B cell (primary cell): ENCODE measurements around the gene FNDC3A. TPM values are rescaled to one million over a fixed set of nuclear protein-coding genes. Genes with fewer than 3 reads are reported as not detected.

ENCODE experiments used
- ATAC-seq: fragments of 200-7000 bp; cut with Tn5 transposase; one replicate; pipeline ENCODE4 v1.10.0; 2021; ENCODE audit warnings: low read depth, mild to moderate bottlenecking, moderate number of reproducible peaks, moderate library complexity
- CTCF ChIA-PET: fragments of 350-600 bp; sonication (Branson Sonifier 250); formaldehyde crosslinking; loops from one replicate; lab custom pipeline; 2021; ENCODE audit warnings: antibody characterized with exemption, inconsistent platforms; lab: Charles Lee
- POLR2A ChIA-PET: fragments of 350-600 bp; sonication (Branson Sonifier 250); formaldehyde crosslinking; loops from one replicate; lab custom pipeline; 2021; ENCODE audit warnings: antibody characterized with exemption; lab: Charles Lee
- DNase-seq: peaks from one replicate; pipeline ENCODE4 v3.0.0; 2013
- H2AFZ ChIP-seq: 2 replicates; pipeline ENCODE4 v1.6.1; 2012; ENCODE audit warnings: mild to moderate bottlenecking, low read depth, low read length; ENCODE audit not compliant: insufficient read depth, poor library complexity, severe bottlenecking
- H3K27ac ChIP-seq, 2 donors: 1 replicate in 1 of 2; 2 replicates in 1 of 2; pipeline ENCODE4 v1.5.1; 2012 to 2013; ENCODE audit warnings: low read length in 2 of 2, mild to moderate bottlenecking in 2 of 2, moderate library complexity in 1 of 2
- H3K27me3 ChIP-seq, 4 experiments: fragments of 200-600 bp in 1 of 4; sonication (generic) in 1 of 4; replicated peaks in 1 of 4; 1 replicate in 2 of 4; 2 replicates in 2 of 4; pipeline versions ENCODE4 v1.6.1 to v1.7.0; 2013 to 2016; ENCODE audit warnings: low read length in 3 of 4, mild to moderate bottlenecking in 2 of 4, mixed read lengths in 1 of 4, moderate library complexity in 1 of 4; ENCODE audit not compliant: insufficient read depth in 4 of 4, control insufficient read depth in 3 of 4; ENCODE audit errors: control extremely low read depth in 1 of 4
- H3K36me3 ChIP-seq, 2 experiments: replicated peaks in 1 of 2; 1 replicate in 1 of 2; 2 replicates in 1 of 2; pipeline versions ENCODE4 v1.6.1 to v1.7.1; 2013; ENCODE audit warnings: low read length in 1 of 2; ENCODE audit not compliant: insufficient read depth in 2 of 2, control insufficient read depth in 1 of 2; ENCODE audit errors: control extremely low read depth in 1 of 2, extremely low read depth in 1 of 2
- H3K4me1 ChIP-seq, 2 donors: fragments of 200-600 bp in 1 of 2; sonication (generic) in 1 of 2; 1 replicate in 1 of 2; 2 replicates in 1 of 2; pipeline versions ENCODE4 v1.5.1 to v1.6.1; 2013 to 2017; ENCODE audit warnings: low read length in 2 of 2; ENCODE audit not compliant: control insufficient read depth in 2 of 2, insufficient read depth in 2 of 2
- H3K4me2 ChIP-seq: replicated peaks from 2 replicates; pipeline ENCODE3; 2012; ENCODE audit warnings: mild to moderate bottlenecking, low read depth, low read length; ENCODE audit not compliant: poor library complexity, severe bottlenecking
- H3K4me3 ChIP-seq, 5 experiments: fragments of 200-600 bp in 1 of 5; sonication (generic) in 1 of 5; 1 replicate in 3 of 5; 2 replicates in 2 of 5; pipeline versions ENCODE4 v1.5.1 to v1.7.0; 2011 to 2016; ENCODE audit warnings: low read length in 4 of 5, mild to moderate bottlenecking in 4 of 5, low read depth in 2 of 5, control low read depth in 1 of 5, moderate library complexity in 1 of 5; ENCODE audit not compliant: insufficient read depth in 1 of 5; ENCODE audit errors: control extremely low read depth in 1 of 5, extremely low read depth in 1 of 5
- H3K79me2 ChIP-seq: fragments of 200-600 bp; sonication (generic); one replicate; pipeline ENCODE4 v1.6.0; 2016; ENCODE audit warnings: low read length; ENCODE audit not compliant: control insufficient read depth, insufficient read depth
- H3K9ac ChIP-seq: fragments of 200-600 bp; sonication (generic); 2 replicates; pipeline ENCODE4 v1.6.1; 2017; ENCODE audit warnings: mild to moderate bottlenecking, low read length, moderate library complexity
- H3K9me3 ChIP-seq, 3 donors: one replicate each; pipeline versions ENCODE4 v1.6.1 to v1.7.1; 2013; ENCODE audit warnings: low read length in 2 of 3; ENCODE audit not compliant: control insufficient read depth in 2 of 3, insufficient read depth in 1 of 3; ENCODE audit errors: control extremely low read depth in 1 of 3
- H4K20me1 ChIP-seq: 2 replicates; pipeline ENCODE4 v1.6.0; 2012; ENCODE audit warnings: mild to moderate bottlenecking, low read length; ENCODE audit not compliant: insufficient read depth, control insufficient read depth, poor library complexity, severe bottlenecking
- H3K27ac Mint-ChIP-seq: one replicate; pipeline ENCODE4 v1.8.0; 2021; ENCODE audit warnings: mixed read lengths
- H3K27me3 Mint-ChIP-seq: one replicate; pipeline ENCODE4 v1.8.0; 2021; ENCODE audit warnings: mixed read lengths
- H3K4me1 Mint-ChIP-seq: one replicate; pipeline ENCODE4 v1.8.0; 2021; ENCODE audit warnings: mixed read lengths
- H3K4me3 Mint-ChIP-seq: one replicate; pipeline ENCODE4 v1.8.0; 2021; ENCODE audit warnings: mixed read lengths
- H3K9me3 Mint-ChIP-seq: one replicate; pipeline ENCODE4 v1.8.0; 2022; ENCODE audit warnings: mixed read lengths; ENCODE audit not compliant: insufficient read depth
- EZH2 ChIP-seq: IDR thresholded peaks from 2 replicates; pipeline ENCODE4 v1.6.1; 2012; ENCODE audit warnings: borderline replicate concordance, low read depth, mild to moderate bottlenecking, moderate library complexity, low read length; ENCODE audit not compliant: insufficient read depth, poor library complexity, severe bottlenecking
- WGBS: methylation state at CpG from one replicate; pipeline ENCODE4 v1.1.5; 2013; ENCODE audit warnings: missing lambda C conversion rate; ENCODE audit not compliant: insufficient coverage; 5-methylcytosine and 5-hydroxymethylcytosine counted together
- intact Hi-C: fragments of 100-400 bp; cut with micrococcal nuclease; formaldehyde crosslinking; loops from one replicate; pipeline ENCODE4 v1.10.0; 2022
- polyA plus RNA-seq: library from polyadenylated mRNA; depleted of rRNA; stranded (reverse); fragments of >200 nt; gene quantifications from 2 replicates; pipeline ENCODE4 v1.2.3, GENCODE V29; 2012
- total RNA-seq, 2 donors: library from RNA; stranded (reverse); fragments of 120-200 nt in 1 of 2; gene quantifications; 1 replicate in 1 of 2; 2 replicates in 1 of 2; pipeline versions ENCODE4 v1.2.3 to v1.2.4, GENCODE V29; 2013 to 2022
- TF ChIP-seq, protein P1 (sequence below): fragments of 200-600 bp; IDR thresholded peaks from one replicate; pipeline ENCODE4 v1.8.0; 2022; ENCODE audit warnings: antibody characterized with exemption, mild to moderate bottlenecking

The FNDC3A gene
- total and polyA plus RNA-seq, 2 donors (not counting 1 experiment from before 2014, with no cell fraction given): 13.5 to 37.1 TPM

DNA sequence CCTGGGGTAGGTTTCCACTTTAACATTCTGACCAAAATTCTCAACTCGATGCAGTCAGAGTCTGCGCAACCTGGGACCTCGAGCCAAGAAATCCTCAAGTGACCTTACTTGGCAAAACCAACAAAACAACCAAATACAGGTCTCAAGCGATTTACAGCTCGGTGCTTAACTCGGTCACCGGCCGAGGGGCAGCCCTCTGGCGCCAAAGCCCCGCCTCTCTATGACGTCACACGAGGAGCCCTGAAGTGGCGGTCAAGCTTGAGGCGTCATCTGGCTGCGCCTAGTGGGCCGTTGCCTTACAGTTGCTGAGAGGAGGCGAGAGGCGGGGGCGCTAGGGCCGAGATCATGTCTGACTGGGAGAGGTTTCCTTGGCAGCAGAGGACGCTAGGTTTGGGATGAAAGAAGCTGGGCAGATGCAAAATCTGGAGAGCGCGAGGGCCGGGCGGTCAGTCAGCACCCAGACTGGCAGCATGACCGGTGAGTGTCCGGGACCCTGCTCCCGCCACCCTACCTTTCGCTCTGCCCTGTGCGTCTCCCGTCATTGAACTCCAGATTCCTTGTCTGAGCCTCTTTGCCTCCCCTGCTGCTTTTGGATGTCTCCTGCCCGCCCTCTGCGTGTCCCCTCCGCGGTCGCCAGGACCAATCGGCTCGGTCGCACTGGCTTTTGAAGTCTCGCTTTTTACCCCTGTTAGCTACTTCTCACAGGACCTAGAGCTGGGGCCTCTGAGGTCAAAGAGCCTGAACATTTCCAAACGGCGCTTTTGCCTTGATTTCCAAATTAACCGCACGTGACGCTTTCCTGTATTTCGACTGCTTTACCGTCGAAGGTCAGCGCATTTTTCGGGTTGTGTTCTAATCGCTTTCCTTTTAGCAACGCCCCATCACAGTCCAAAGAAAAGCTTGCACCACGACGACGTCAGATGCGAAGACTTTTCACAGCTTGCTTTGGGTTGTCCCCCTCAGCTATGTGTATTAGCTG is 272.2 kb downstream of the FNDC3A start, which contains the start of gene CDADC1:
CDADC1 (plus strand) TSS at position 283 of the 979 bp plus-strand sequence; CDS start at position 396, 113 bp downstream.
- no peaks in the 10 kb centered on the region for H3K9me3 ChIP-seq
- DNase-seq (peak; percentile 92), ATAC-seq (peak; percentile 95)
- intact Hi-C loops: loop anchor here (1.0 to 5.0 kb wide), 6 partner anchors 10 to 545 kb away; partner anchors contain the start of genes CAB39L, FNDC3A, RCBTB1 and SETDB2
- TF ChIP-seq, protein P1, sequence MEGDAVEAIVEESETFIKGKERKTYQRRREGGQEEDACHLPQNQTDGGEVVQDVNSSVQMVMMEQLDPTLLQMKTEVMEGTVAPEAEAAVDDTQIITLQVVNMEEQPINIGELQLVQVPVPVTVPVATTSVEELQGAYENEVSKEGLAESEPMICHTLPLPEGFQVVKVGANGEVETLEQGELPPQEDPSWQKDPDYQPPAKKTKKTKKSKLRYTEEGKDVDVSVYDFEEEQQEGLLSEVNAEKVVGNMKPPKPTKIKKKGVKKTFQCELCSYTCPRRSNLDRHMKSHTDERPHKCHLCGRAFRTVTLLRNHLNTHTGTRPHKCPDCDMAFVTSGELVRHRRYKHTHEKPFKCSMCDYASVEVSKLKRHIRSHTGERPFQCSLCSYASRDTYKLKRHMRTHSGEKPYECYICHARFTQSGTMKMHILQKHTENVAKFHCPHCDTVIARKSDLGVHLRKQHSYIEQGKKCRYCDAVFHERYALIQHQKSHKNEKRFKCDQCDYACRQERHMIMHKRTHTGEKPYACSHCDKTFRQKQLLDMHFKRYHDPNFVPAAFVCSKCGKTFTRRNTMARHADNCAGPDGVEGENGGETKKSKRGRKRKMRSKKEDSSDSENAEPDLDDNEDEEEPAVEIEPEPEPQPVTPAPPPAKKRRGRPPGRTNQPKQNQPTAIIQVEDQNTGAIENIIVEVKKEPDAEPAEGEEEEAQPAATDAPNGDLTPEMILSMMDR: no peak
- no peak for TF ChIP-seq EZH2
- no peaks in the 10 kb centered on the region for H3K36me3 ChIP-seq
- no peaks in the 10 kb centered on the region for H3K27me3 ChIP-seq
- ChIA-PET POLR2A (interaction anchor here (1.0 to 1.7 kb wide), 3 partner anchors 10 to 338 kb away, joined by 3 to 8 read pairs (median 7); partner anchors contain the start of gene RCBTB1), CTCF (interaction anchor here (0.6 to 1.5 kb wide), 8 partner anchors 8 to 359 kb away, joined by 3 to 6 read pairs (median 4); no protein-coding TSS in a partner anchor)
- H3K4me1 ChIP-seq: peaks cover 10 to 11% of the 10 kb centered on the region in 2 donors
- Mint-ChIP-seq H3K27me3 (no peaks in the 10 kb centered on the region), H3K9me3 (no peaks in the 10 kb centered on the region), H3K27ac (peak within 1 kb of the TSS; percentile 97), H3K4me3 (peak within 1 kb of the TSS; percentile 100), H3K4me1 (peaks cover 26% of the 10 kb centered on the region)
- H2AFZ ChIP-seq: peak within 1 kb of the TSS; percentile 94
- no peaks in the 10 kb centered on the region for H4K20me1 ChIP-seq
- H3K4me2 ChIP-seq: peak within 1 kb of the TSS; percentile 80
- under 1% methylated on average over 51 of the region's 56 CpGs for WGBS
- H3K79me2 ChIP-seq: peaks cover 4% of the 10 kb centered on the region
- peak within 1 kb of the TSS; percentile 76 to 86 for H3K27ac ChIP-seq
- H3K9ac ChIP-seq: peak within 1 kb of the TSS; percentile 87
- H3K4me3 ChIP-seq: peak within 1 kb of the TSS; percentile 86 to 92 (median 89)
